Measurements from ENCODE around the gene SCRN2. TPM values are rescaled to one million over a fixed set of nuclear protein-coding genes. Genes with fewer than 3 reads are reported as not detected.

SCRN2 gene
- total and polyA plus RNA-seq, 2 donors (not counting 3 experiments of a cell fraction or from before 2014, with no cell fraction given) = 31.7 to 48.9 TPM

GRCh38 chr17:47855737-47856136 lies 14.7 kb upstream of the SCRN2 start:
- Histone ChIP-seq H2AFZ (ENCODE audit: low read depth, low read length) (peak overlapping the region; percentile 84), H3K4me1 (ENCODE audit: control insufficient read depth, extremely low read depth, insufficient read depth, low read length) (peaks cover 20% of the 10 kb centered on the region), H3K4me3 (replicated peaks in 1 of 3; ENCODE audit: insufficient read depth in 1 of 3, low read depth in 1 of 3, low read length in 3 of 3) (no peak overlapping the region), H3K4me2 (ENCODE audit: insufficient read depth, low read length) (peak overlapping the region; percentile 25), H3K9me1 (replicated peaks; ENCODE audit: control insufficient read depth, extremely low read depth, insufficient read depth, low read length) (no peaks in the 10 kb centered on the region), H3K36me3 (ENCODE audit: control insufficient read depth in 2 of 2, extremely low read depth in 1 of 2, insufficient read depth in 2 of 2, low read length in 2 of 2) (no peaks in the 10 kb centered on the region), H3K9me3 (replicated peaks; ENCODE audit: control insufficient read depth, insufficient read depth, low read length) (no peaks in the 10 kb centered on the region), H3K79me2 (ENCODE audit: control insufficient read depth, insufficient read depth, low read length) (no peaks in the 10 kb centered on the region), H4K20me1 (replicated peaks; ENCODE audit: control insufficient read depth, extremely low read depth, insufficient read depth, low read length) (no peaks in the 10 kb centered on the region), H3K27ac (ENCODE audit: insufficient read depth, low read depth, low read length) (peak overlapping the region; percentile 15), H3K9ac (replicated peaks; ENCODE audit: extremely low read depth, insufficient read depth, low read length) (no peak overlapping the region), H3K27me3 (ENCODE audit: control insufficient read depth in 2 of 2, insufficient read depth in 2 of 2, low read length in 2 of 2) (peaks cover 3 to 13% of the 10 kb centered on the region in 2 experiments)
- no TSS peak for BruUV-seq (replicated peaks)
- FAIRE-seq = peak; percentile 81
- intact Hi-C loops (cut with micrococcal nuclease) (no loop called here), dilution Hi-C loops (cut with MboI; ENCODE audit: extremely low pct_ligation_motif_present, low sequenced_read_pairs) (no loop called here)
- CTCF ChIA-PET = interaction anchor here (1.0 to 7.2 kb wide), 8 partner anchors 10 to 34 kb away, joined by 3 to 48 read pairs (median 4); partner anchors contain the start of gene SCRN2
- TF ChIP-seq POLR2AphosphoS5 (IDR thresholded peaks at IDR 0.05; ENCODE audit: insufficient read depth, low read depth, low read length) (peak; percentile 64), CTCF (IDR thresholded peaks at IDR 0.05; ENCODE audit: extremely low read depth in 1 of 2, insufficient read depth in 1 of 2, low read depth in 1 of 2, low read length in 2 of 2) (no peak)
- DNase-seq (ENCODE audit: low read depth, low spot score) = peak; percentile 51
- POLR2A ChIA-PET = no interaction called here

DNA sequence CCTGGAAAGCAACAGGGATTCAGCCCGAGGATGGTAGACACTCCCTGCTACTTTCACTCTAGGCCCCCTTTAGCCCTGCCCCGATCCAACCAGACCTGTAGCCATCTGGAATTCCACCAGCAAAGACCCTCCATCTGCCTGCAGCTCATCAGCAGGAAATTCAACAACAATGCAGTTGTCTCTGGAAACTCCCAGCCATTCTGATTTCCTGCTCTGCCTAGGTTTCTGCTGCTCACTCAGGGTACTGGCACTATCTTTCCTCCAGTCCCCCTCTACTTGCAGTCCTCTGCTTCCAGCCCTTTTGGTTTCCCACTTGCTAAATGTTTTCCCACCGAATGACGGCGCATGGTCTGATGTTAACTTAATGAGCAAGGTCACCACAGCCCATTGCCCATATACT lies 12.5 kb upstream of the SCRN2 start:
- H2AFZ ChIP-seq (ENCODE audit: low read depth, low read length) = no peak overlapping the region
- DNase-seq (ENCODE audit: low read depth, low spot score) (no peak), FAIRE-seq (no peak)
- no peaks in the 10 kb centered on the region for H3K79me2 ChIP-seq (ENCODE audit: control insufficient read depth, insufficient read depth, low read length)
- peaks cover 22% of the 10 kb centered on the region for H3K4me1 ChIP-seq (ENCODE audit: control insufficient read depth, extremely low read depth, insufficient read depth, low read length)
- ChIA-PET CTCF (interaction anchor here (1.0 to 7.2 kb wide), 2 partner anchors 8 to 36 kb away, joined by 6 to 48 read pairs; no protein-coding TSS in a partner anchor), POLR2A (no interaction called here)
- intact Hi-C loops (cut with micrococcal nuclease) = no loop called here
- H3K4me3 ChIP-seq (replicated peaks in 1 of 3; ENCODE audit: insufficient read depth in 1 of 3, low read depth in 1 of 3, low read length in 3 of 3) = no peak overlapping the region
- no peaks in the 10 kb centered on the region for H3K9me3 ChIP-seq (replicated peaks; ENCODE audit: control insufficient read depth, insufficient read depth, low read length)
- no peak overlapping the region for H3K9ac ChIP-seq (replicated peaks; ENCODE audit: extremely low read depth, insufficient read depth, low read length)
- H3K9me1 ChIP-seq (replicated peaks; ENCODE audit: control insufficient read depth, extremely low read depth, insufficient read depth, low read length) = no peaks in the 10 kb centered on the region
- no peaks in the 10 kb centered on the region for H4K20me1 ChIP-seq (replicated peaks; ENCODE audit: control insufficient read depth, extremely low read depth, insufficient read depth, low read length)
- BruUV-seq (replicated peaks) = no TSS peak
- dilution Hi-C loops (cut with MboI; ENCODE audit: extremely low pct_ligation_motif_present, low sequenced_read_pairs) = no loop called here
- H3K27me3 ChIP-seq (ENCODE audit: control insufficient read depth in 2 of 2, insufficient read depth in 2 of 2, low read length in 2 of 2) = peaks cover 3 to 11% of the 10 kb centered on the region in 2 experiments
- H3K36me3 ChIP-seq (ENCODE audit: control insufficient read depth in 2 of 2, extremely low read depth in 1 of 2, insufficient read depth in 2 of 2, low read length in 2 of 2) = no peaks in the 10 kb centered on the region
- no peak for TF ChIP-seq MYC (IDR thresholded peaks at IDR 0.05; ENCODE audit: low read depth, low read length)
- TF ChIP-seq EZH2 (IDR thresholded peaks at IDR 0.05; ENCODE audit: borderline replicate concordance, low read depth, low read length, severe bottlenecking) = no peak
- TF ChIP-seq JUN (IDR thresholded peaks at IDR 0.05; ENCODE audit: borderline replicate concordance, insufficient read depth, insufficient read length, low read depth) = no peak
- TF ChIP-seq CTCF (IDR thresholded peaks at IDR 0.05; ENCODE audit: extremely low read depth in 1 of 2, insufficient read depth in 1 of 2, low read depth in 1 of 2, low read length in 2 of 2) = no peak
- no peak for TF ChIP-seq FOS (IDR thresholded peaks at IDR 0.05; ENCODE audit: borderline replicate concordance, insufficient read depth, low read length)
- no peak for TF ChIP-seq POLR2A (IDR thresholded peaks at IDR 0.05; ENCODE audit: low read depth, low read length)
- TF ChIP-seq POLR2AphosphoS5 (IDR thresholded peaks at IDR 0.05; ENCODE audit: insufficient read depth, low read depth, low read length) = no peak
- no peak for TF ChIP-seq GATA2 (IDR thresholded peaks at IDR 0.05; ENCODE audit: insufficient read depth, insufficient read length, low read depth, low read length)
- TF ChIP-seq, protein P1, sequence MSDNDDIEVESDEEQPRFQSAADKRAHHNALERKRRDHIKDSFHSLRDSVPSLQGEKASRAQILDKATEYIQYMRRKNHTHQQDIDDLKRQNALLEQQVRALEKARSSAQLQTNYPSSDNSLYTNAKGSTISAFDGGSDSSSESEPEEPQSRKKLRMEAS (IDR thresholded peaks at IDR 0.05; ENCODE audit: insufficient read depth, insufficient read length) = no peak
- no peak overlapping the region for H3K27ac ChIP-seq (ENCODE audit: insufficient read depth, low read depth, low read length)
- no peak overlapping the region for H3K4me2 ChIP-seq (ENCODE audit: insufficient read depth, low read length)

All from endothelial cell of umbilical vein (primary cell).